HK-2 (cell line): ENCODE measurements around the gene PUM2.

Experiments used
- DNase-seq: peaks from one replicate; pipeline ENCODE4 v3.0.0-alpha.2; 2018; ENCODE audit not compliant: unreplicated experiment

PUM2 gene

DNA sequence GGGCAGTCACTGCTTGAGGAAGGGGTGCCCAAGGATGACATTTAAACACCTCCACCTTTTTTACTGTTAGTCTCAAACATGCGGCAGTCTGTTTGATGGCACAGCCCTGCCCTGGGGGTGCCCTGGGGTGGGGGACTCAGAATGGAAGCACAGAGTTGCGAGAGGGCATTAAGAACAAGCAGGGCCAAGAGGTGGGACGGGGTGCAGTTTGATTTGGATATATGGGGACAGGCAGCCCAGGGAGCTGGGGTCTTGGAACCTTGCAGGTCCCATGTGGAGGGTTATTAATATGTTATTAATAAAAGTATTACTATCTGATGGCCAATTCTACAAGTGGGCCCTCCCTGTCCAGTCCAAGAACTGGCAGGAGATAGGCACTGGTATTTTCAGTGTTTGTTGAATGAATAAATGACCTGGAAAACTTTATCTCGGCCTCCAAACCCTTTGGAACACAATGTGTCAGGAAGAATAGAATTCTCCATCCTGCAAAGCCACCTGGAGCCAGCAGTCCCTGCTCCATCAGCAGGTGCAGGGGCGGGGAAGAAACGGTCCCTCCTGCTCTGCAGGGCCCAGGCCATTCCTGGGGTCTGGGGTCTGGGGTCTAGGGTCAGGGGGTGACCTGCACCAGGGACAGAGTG is 150.9 kb downstream of the PUM2 start:
- DNase-seq = no peak

DNA sequence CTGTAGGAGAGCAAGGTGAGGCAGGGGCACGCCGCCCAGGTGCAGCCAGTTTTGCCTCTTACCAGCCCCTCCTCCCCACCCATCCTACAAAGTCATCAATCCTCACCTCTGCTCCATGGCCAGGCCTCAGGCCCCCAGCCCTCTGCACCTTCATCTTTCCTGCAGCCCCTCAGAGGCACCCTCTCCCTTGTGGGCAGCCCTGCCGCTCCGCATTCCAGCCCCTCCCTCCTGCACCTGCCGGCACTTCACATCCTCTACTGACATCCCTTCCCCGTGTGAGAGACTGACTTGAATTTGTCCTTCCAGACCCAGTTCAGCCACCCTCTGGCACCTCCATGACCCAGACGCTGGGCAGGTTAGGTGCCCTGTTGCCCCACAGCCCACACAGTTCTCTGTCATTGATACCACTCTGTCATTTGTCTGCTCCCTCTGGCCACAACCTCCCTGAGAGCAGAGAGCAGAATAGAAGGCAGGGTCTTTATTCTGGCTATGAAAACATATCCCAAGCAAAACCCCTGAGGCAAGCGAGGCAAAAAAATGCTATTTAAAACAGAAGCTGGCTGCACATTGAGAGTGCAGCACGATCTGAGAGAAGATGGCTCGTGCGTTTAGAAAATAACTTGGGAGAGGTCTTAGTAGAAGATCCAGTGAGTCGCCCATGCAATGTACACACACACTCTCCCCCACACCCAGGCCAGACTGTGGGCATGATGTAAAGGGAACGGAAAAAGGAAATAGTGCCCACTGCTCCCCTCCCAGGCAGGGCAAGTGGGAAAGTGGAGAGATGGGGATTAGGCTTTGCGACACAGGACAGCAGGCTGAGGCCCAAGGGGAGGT is 151.6 kb downstream of the PUM2 start:
- no peak for DNase-seq
